Stomach smooth muscle (tissue), 2 donors: Measurements from ENCODE around the gene CHRNB2.

Source experiments
- H3K27ac ChIP-seq: one replicate; pipeline ENCODE4 v1.7.0; 2013; ENCODE audit warnings: mild to moderate bottlenecking, low read length, inconsistent platforms
- H3K27me3 ChIP-seq, 2 donors: one replicate each; pipeline ENCODE4 v1.7.0; 2013; ENCODE audit warnings: low read length in 2 of 2; ENCODE audit not compliant: insufficient read depth in 2 of 2, control insufficient read depth in 1 of 2
- H3K36me3 ChIP-seq, 2 donors: one replicate each; pipeline ENCODE4 v1.7.0; 2013; ENCODE audit warnings: low read length in 2 of 2; ENCODE audit not compliant: control insufficient read depth in 2 of 2, insufficient read depth in 2 of 2
- H3K4me1 ChIP-seq: one replicate; pipeline ENCODE4 v1.7.0; 2013; ENCODE audit warnings: low read length; ENCODE audit not compliant: control insufficient read depth, insufficient read depth
- H3K4me3 ChIP-seq, 2 donors: one replicate each; pipeline ENCODE4 v1.7.0; 2013; ENCODE audit warnings: low read length in 2 of 2
- H3K9ac ChIP-seq, 2 donors: one replicate each; pipeline ENCODE4 v1.7.0; 2013; ENCODE audit warnings: low read length in 2 of 2, mild to moderate bottlenecking in 1 of 2
- H3K9me3 ChIP-seq, 2 donors: one replicate each; pipeline ENCODE4 v1.7.0; 2013; ENCODE audit warnings: low read length in 2 of 2; ENCODE audit not compliant: control insufficient read depth in 2 of 2
- donor health status: healthy.
- donor health status: Pancreatic carcinoma.

CHRNB2 gene

GRCh38 chr1:154582885-154583284, 15.3 kb downstream of the CHRNB2 start:
- Histone ChIP-seq H3K9me3 (no peaks in the 10 kb centered on the region), H3K4me1 (peaks cover 2% of the 10 kb centered on the region), H3K36me3 (peaks cover 77 to 83% of the 10 kb centered on the region in 2 donors), H3K27ac (no peak overlapping the region), H3K27me3 (no peaks in the 10 kb centered on the region), H3K4me3 (no peak overlapping the region), H3K9ac (no peak overlapping the region)

GRCh38 chr1:154583773-154584172, 16.2 kb downstream of the CHRNB2 start:
- H3K36me3 ChIP-seq = peaks cover 80 to 86% of the 10 kb centered on the region in 2 donors
- no peaks in the 10 kb centered on the region for H3K9me3 ChIP-seq
- H3K27me3 ChIP-seq = no peaks in the 10 kb centered on the region
- H3K27ac ChIP-seq = peak overlapping the region; percentile 31
- H3K4me3 ChIP-seq = no peak overlapping the region
- H3K4me1 ChIP-seq = no peaks in the 10 kb centered on the region
- no peak overlapping the region for H3K9ac ChIP-seq

- Histone ChIP-seq H3K36me3 (peaks cover 83 to 88% of the 10 kb centered on the region in 2 donors), H3K4me1 (no peaks in the 10 kb centered on the region), H3K9me3 (no peaks in the 10 kb centered on the region), H3K9ac (no peak overlapping the region), H3K4me3 (no peak overlapping the region), H3K27me3 (no peaks in the 10 kb centered on the region), H3K27ac (peak overlapping the region; percentile 31)
These were observed 16.9 kb downstream of the CHRNB2 start for GRCh38 chr1:154584267-154584994.

GRCh38 chr1:154586231-154586630, 18.7 kb downstream of the CHRNB2 start:
- Histone ChIP-seq H3K27ac (no peak overlapping the region), H3K4me1 (no peaks in the 10 kb centered on the region), H3K36me3 (peaks cover 79 to 89% of the 10 kb centered on the region in 2 donors), H3K27me3 (no peaks in the 10 kb centered on the region), H3K9ac (peak overlapping the region in 1 of 2 donors; percentile 13), H3K9me3 (no peaks in the 10 kb centered on the region), H3K4me3 (no peak overlapping the region)

- H3K4me3 ChIP-seq = no peak overlapping the region
- peak overlapping the region in 1 of 2 donors; percentile 13 for H3K9ac ChIP-seq
- H3K9me3 ChIP-seq = no peaks in the 10 kb centered on the region
- no peak overlapping the region for H3K27ac ChIP-seq
- H3K36me3 ChIP-seq = peaks cover 83 to 88% of the 10 kb centered on the region in 2 donors
- H3K4me1 ChIP-seq = no peaks in the 10 kb centered on the region
- H3K27me3 ChIP-seq = no peaks in the 10 kb centered on the region
These were observed 19.1 kb downstream of the CHRNB2 start for GRCh38 chr1:154586641-154587040.

GRCh38 chr1:154589780-154590179, 22.2 kb downstream of the CHRNB2 start:
- Histone ChIP-seq H3K9me3 (no peaks in the 10 kb centered on the region), H3K27ac (no peak overlapping the region), H3K4me3 (no peak overlapping the region), H3K36me3 (peaks cover 80 to 83% of the 10 kb centered on the region in 2 donors), H3K9ac (no peak overlapping the region), H3K4me1 (no peaks in the 10 kb centered on the region), H3K27me3 (no peaks in the 10 kb centered on the region)

- Histone ChIP-seq H3K9me3 (no peaks in the 10 kb centered on the region), H3K4me1 (no peaks in the 10 kb centered on the region), H3K9ac (no peak overlapping the region), H3K4me3 (no peak overlapping the region), H3K27ac (no peak overlapping the region), H3K36me3 (peaks cover 77 to 79% of the 10 kb centered on the region in 2 donors), H3K27me3 (no peaks in the 10 kb centered on the region)
These were observed 23.2 kb downstream of the CHRNB2 start for GRCh38 chr1:154590756-154591155.

GRCh38 chr1:154591206-154591605, 23.6 kb downstream of the CHRNB2 start:
- peaks cover 76 to 79% of the 10 kb centered on the region in 2 donors for H3K36me3 ChIP-seq
- H3K9ac ChIP-seq = no peak overlapping the region
- H3K4me1 ChIP-seq = no peaks in the 10 kb centered on the region
- no peak overlapping the region for H3K4me3 ChIP-seq
- H3K27me3 ChIP-seq = no peaks in the 10 kb centered on the region
- no peaks in the 10 kb centered on the region for H3K9me3 ChIP-seq
- H3K27ac ChIP-seq = no peak overlapping the region

GRCh38 chr1:154593390-154593789, 25.8 kb downstream of the CHRNB2 start:
- Histone ChIP-seq H3K27ac (no peak overlapping the region), H3K27me3 (no peaks in the 10 kb centered on the region), H3K9ac (no peak overlapping the region), H3K4me3 (no peak overlapping the region), H3K4me1 (no peaks in the 10 kb centered on the region), H3K9me3 (no peaks in the 10 kb centered on the region), H3K36me3 (peaks cover 74 to 80% of the 10 kb centered on the region in 2 donors)

GRCh38 chr1:154594811-154595210, 27.2 kb downstream of the CHRNB2 start:
- H3K9me3 ChIP-seq = no peaks in the 10 kb centered on the region
- no peak overlapping the region for H3K4me3 ChIP-seq
- peaks cover 7% of the 10 kb centered on the region for H3K4me1 ChIP-seq
- H3K27me3 ChIP-seq = no peaks in the 10 kb centered on the region
- H3K27ac ChIP-seq = no peak overlapping the region
- H3K36me3 ChIP-seq = peaks cover 63 to 71% of the 10 kb centered on the region in 2 donors
- H3K9ac ChIP-seq = no peak overlapping the region

GRCh38 chr1:154595621-154596020, 28.0 kb downstream of the CHRNB2 start:
- H3K27ac ChIP-seq = no peak overlapping the region
- H3K4me1 ChIP-seq = peaks cover 9% of the 10 kb centered on the region
- no peak overlapping the region for H3K4me3 ChIP-seq
- peaks cover 58 to 67% of the 10 kb centered on the region in 2 donors for H3K36me3 ChIP-seq
- no peaks in the 10 kb centered on the region for H3K27me3 ChIP-seq
- no peaks in the 10 kb centered on the region for H3K9me3 ChIP-seq
- no peak overlapping the region for H3K9ac ChIP-seq
